Glutamatergic neuron (in vitro differentiated cells): Measurements from ENCODE around the gene RRBP1. TPM values are rescaled to one million over a fixed set of nuclear protein-coding genes. Genes with fewer than 3 reads are reported as not detected.

ENCODE experiments used
- DNase-seq: peaks from one replicate; pipeline ENCODE4 v3.0.0; 2022
- H3K27ac Mint-ChIP-seq: one replicate; pipeline ENCODE4 v1.8.0; 2020; ENCODE audit warnings: mild to moderate bottlenecking, mixed read lengths, inconsistent platforms; ENCODE audit not compliant: unreplicated experiment
- H3K27me3 Mint-ChIP-seq: one replicate; pipeline ENCODE4 v1.8.0; 2020; ENCODE audit warnings: mild to moderate bottlenecking, moderate library complexity, mixed read lengths, inconsistent platforms; ENCODE audit not compliant: unreplicated experiment
- H3K36me3 Mint-ChIP-seq: one replicate; pipeline ENCODE4 v1.8.0; 2020; ENCODE audit warnings: mild to moderate bottlenecking, mixed read lengths, inconsistent platforms; ENCODE audit not compliant: unreplicated experiment
- H3K4me1 Mint-ChIP-seq: one replicate; pipeline ENCODE4 v1.8.0; 2020; ENCODE audit warnings: mild to moderate bottlenecking, low read depth, mixed read lengths, inconsistent platforms; ENCODE audit not compliant: unreplicated experiment
- H3K4me3 Mint-ChIP-seq: one replicate; pipeline ENCODE4 v1.8.0; 2020; ENCODE audit warnings: mild to moderate bottlenecking, mixed read lengths, inconsistent platforms; ENCODE audit not compliant: unreplicated experiment
- H3K9me3 Mint-ChIP-seq: one replicate; pipeline ENCODE4 v1.8.0; 2020; ENCODE audit warnings: mild to moderate bottlenecking, moderate library complexity, mixed read lengths, inconsistent platforms; ENCODE audit not compliant: unreplicated experiment
- CTCF ChIP-seq: fragments of 200-600 bp; sonication (generic); IDR thresholded peaks from one replicate; pipeline ENCODE4 v1.5.0; 2021; ENCODE audit not compliant: partially characterized antibody, unreplicated experiment
- total RNA-seq: library from RNA; stranded (reverse); fragmentation: NEBNext Ultra II Directional; extraction: Animal tissue kit (Norgen Biotek cat#: 25700); gene quantifications from one replicate; pipeline ENCODE4 v1.2.1, GENCODE V29; 2021; ENCODE audit not compliant: unreplicated experiment

RRBP1 gene
- total RNA-seq, 1 donor from 2014 or later = 63.3 TPM

GRCh38 chr20:17643531-17644188, 38.4 kb downstream of the RRBP1 start:
- no peaks in the 10 kb centered on the region for H3K36me3 Mint-ChIP-seq
- no peak for DNase-seq
- H3K4me3 Mint-ChIP-seq = no peak overlapping the region
- H3K27me3 Mint-ChIP-seq = no peaks in the 10 kb centered on the region
- peaks cover 2% of the 10 kb centered on the region for H3K9me3 Mint-ChIP-seq
- H3K4me1 Mint-ChIP-seq = peaks cover 42% of the 10 kb centered on the region
- peak overlapping the region; percentile 82 for H3K27ac Mint-ChIP-seq
- no peak for TF ChIP-seq CTCF

- Mint-ChIP-seq H3K27me3 (peaks cover 2% of the 10 kb centered on the region), H3K9me3 (peaks cover 2% of the 10 kb centered on the region), H3K27ac (peak overlapping the region; percentile 43), H3K4me1 (peaks cover 38% of the 10 kb centered on the region), H3K4me3 (no peak overlapping the region), H3K36me3 (no peaks in the 10 kb centered on the region)
- TF ChIP-seq CTCF = no peak
- DNase-seq = no peak
These were observed 39.4 kb downstream of the RRBP1 start for GRCh38 chr20:17642404-17643269.

GRCh38 chr20:17641993-17642392, 40.0 kb downstream of the RRBP1 start:
- H3K9me3 Mint-ChIP-seq = peaks cover 2% of the 10 kb centered on the region
- no peak for TF ChIP-seq CTCF
- peaks cover 2% of the 10 kb centered on the region for H3K27me3 Mint-ChIP-seq
- DNase-seq = no peak
- H3K27ac Mint-ChIP-seq = no peak overlapping the region
- peaks cover 40% of the 10 kb centered on the region for H3K4me1 Mint-ChIP-seq
- no peaks in the 10 kb centered on the region for H3K36me3 Mint-ChIP-seq
- no peak overlapping the region for H3K4me3 Mint-ChIP-seq

GRCh38 chr20:17641520-17641964, 40.5 kb downstream of the RRBP1 start:
- DNase-seq = no peak
- Mint-ChIP-seq H3K9me3 (peaks cover 6% of the 10 kb centered on the region), H3K27me3 (peaks cover 4% of the 10 kb centered on the region), H3K4me3 (no peak overlapping the region), H3K36me3 (no peaks in the 10 kb centered on the region), H3K4me1 (peaks cover 40% of the 10 kb centered on the region), H3K27ac (no peak overlapping the region)
- TF ChIP-seq CTCF = no peak
